GM21447 (cell line): ENCODE data around the gene GLOD5.
A peak's percentile ranks its signal among the peaks of the same experiment; 100 is the strongest.

Source experiments
- ATAC-seq: cut with Tn5 transposase; IDR thresholded peaks from one replicate; pipeline ENCODE4 v1.9.1; 2021; ENCODE audit not compliant: unreplicated experiment

GLOD5 gene

GRCh38 chrX:48761674-48762471 is at the start of gene GLOD5:
GLOD5 (plus strand) TSS chrX:48761747; CDS start chrX:48761791, 44 bp downstream.
- ATAC-seq, result no peak

- ATAC-seq, result no peak
These were observed 49.5 kb upstream of the GLOD5 start for GRCh38 chrX:48711929-48712505.

GRCh38 chrX:48713847-48714246 is 47.7 kb upstream of the GLOD5 start:
- ATAC-seq, result no peak

DNA sequence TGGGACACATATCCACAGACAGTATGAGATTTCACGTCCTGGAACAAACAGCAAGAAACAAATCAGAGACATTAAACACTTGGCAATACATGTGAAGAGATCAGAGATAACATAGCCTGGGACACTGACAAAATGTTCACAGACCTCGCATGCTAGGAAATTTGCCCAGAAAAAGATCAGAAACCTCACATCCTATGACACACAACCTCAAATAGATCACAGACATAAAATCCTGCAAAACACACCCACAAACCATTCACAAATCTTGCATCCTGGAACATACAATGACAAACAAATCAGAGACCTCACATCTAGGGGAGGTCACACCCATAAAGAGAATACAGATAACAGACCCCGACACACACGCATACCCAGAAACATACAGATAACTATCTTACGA is 47.0 kb upstream of the GLOD5 start:
- no peak for ATAC-seq

DNA sequence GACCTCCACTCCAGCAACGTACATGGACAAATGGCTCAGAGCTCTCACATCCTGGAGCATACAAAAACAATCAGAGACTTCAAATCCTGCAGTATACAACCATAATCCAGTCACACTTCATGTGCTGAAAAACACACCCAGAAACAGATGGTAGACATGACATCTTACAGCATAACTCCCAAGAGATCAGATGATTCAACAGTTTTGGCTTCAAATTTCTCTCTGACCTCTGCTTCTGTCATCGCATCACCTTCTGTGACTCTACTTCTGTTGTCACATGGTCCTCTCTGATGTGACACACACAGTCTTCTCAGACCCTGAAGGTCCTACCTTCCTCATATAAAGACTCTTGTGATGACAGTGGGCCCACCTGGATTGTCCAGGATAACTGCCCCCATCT is 46.5 kb upstream of the GLOD5 start:
- ATAC-seq, result no peak

DNA sequence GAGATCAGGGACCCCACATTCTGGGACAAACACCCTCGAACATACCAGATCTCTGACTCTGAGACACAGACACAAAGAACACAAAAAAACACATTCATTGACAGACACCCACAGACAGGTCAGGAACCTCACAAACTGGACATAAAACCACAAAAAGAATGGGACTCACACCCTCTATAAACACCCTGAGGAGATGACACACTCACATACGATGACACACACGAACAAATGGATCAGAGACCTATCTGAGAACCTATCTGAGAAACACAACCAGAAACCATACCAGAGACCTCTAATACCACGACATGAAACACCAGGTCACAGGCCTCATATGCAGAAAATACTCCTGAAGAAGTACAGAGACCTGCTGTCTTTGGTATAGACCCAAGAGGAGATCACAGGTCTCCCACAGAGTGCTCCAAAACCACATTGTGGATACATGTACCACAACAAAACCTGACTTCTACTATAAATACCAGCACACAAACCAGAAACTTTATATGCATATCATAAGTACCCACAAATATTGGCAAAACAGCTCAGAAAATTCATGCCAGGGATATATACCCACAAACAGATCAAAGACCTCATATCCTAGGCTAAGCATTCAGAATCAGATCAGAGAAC is 45.6 kb upstream of the GLOD5 start:
- no peak for ATAC-seq

GRCh38 chrX:48719958-48720357 is 41.6 kb upstream of the GLOD5 start:
- ATAC-seq, result no peak

GRCh38 chrX:48720577-48721250 is 40.8 kb upstream of the GLOD5 start:
- ATAC-seq, result no peak

GRCh38 chrX:48721916-48722315 is 39.6 kb upstream of the GLOD5 start:
- ATAC-seq, result no peak

DNA sequence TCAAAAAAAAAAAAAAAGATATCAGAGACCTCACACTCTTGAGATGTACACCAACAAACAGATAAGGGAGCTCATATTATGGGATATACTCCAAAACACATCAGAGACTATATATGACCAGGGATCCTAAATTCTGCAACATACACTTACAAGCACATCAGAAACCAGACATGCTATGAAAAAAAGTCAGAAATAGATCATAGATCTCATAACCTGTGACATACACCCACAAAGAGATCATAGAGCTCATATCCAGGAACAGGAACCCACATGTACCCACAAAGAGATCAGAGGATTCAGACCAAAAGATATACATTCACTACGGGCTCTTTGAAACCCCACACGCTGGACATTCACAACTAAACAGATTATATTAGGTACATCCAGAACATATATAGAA is 35.0 kb upstream of the GLOD5 start:
- no peak for ATAC-seq

GRCh38 chrX:48728653-48729052 is 32.9 kb upstream of the GLOD5 start:
- ATAC-seq, result no peak

DNA sequence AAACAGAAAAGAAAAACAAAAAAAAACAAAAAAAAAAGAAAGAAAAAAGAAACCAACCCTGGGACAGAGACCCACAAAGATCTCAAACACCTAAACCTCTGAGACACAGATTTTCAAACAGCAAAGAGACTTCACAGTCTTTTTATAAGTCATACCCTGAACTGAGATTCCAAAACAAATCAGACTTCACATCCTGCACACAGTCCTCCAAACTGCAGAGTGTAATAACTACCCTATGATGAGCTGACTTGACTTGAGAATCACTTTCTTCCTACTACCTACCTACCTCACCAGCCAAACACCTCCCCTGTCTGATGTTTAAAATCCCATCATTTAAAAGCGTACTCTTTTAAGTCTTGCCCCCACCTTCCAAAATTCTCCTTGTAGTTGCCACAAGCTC is 25.2 kb upstream of the GLOD5 start:
- ATAC-seq, result no peak

- no peak for ATAC-seq
These were observed 24.7 kb upstream of the GLOD5 start for GRCh38 chrX:48736878-48737212.

GRCh38 chrX:48737213-48737938 is 24.2 kb upstream of the GLOD5 start:
- ATAC-seq, result peak; percentile 99

DNA sequence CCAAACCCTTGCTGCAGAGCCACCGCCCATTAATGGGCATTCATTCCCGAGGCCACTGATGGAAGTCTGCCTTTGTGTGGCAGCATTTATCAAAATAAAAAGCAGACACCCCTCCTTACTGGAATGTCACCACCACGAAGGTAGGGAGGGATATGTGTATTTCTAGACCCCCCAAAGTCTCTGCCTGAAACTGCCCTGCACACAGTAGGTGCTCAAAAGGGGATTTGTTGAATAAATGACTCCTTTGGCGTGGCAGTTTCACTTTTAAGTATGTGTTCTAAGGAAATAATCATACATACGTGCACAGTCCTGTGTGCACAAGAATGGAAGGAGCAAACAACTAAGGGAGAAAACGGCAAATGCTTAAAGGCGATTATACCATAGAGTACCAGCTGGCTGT is 23.6 kb upstream of the GLOD5 start:
- no peak for ATAC-seq

- ATAC-seq, result no peak
These were observed 19.7 kb upstream of the GLOD5 start for GRCh38 chrX:48741834-48742233.

- ATAC-seq, result no peak
These were observed 16.3 kb upstream of the GLOD5 start for GRCh38 chrX:48745222-48745621.

GRCh38 chrX:48747415-48748016 is 14.0 kb upstream of the GLOD5 start:
- no peak for ATAC-seq

DNA sequence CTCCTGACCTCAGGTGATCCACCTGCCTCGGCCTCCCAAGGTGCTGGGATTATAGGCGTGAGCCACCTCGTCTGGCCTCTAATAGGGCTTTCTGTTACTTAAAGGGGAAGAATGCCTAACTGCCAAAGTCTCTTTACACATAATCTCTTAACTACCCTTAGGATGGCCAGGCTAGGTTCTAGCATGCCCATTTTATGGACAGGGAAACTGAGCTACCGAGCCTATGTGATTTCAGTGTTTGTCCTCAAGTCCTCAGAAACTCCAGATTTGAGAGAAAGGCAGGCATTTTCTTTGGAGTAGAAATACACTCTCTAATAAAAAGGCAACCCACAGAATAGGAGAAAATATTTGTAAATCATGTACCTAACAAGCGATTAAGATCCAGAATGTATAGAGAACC is 12.4 kb upstream of the GLOD5 start:
- no peak for ATAC-seq

DNA sequence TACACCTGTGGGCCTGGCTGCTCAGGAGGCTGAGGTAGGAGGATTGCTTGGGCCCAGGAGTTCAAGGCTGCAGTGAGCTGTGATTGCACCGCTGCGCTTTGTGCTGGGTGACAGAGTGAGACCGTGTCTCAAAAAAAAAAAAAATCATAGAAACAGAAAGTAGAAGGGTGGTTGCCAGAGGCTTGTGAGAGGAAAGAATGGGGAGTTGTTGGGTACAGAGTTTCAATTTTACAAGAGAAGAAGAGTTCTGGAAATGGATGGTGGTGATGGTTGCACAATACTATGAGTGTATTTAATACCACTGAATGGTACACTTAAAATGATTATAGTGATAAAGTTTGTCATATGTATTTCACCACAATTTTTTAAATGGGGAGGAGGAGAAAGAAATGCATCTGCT is 10.2 kb upstream of the GLOD5 start:
- ATAC-seq, result no peak

GRCh38 chrX:48752498-48752897 is 9.0 kb upstream of the GLOD5 start:
- ATAC-seq, result no peak
